ENCODE results near the gene RGL1. TPM values are rescaled to one million over a fixed set of nuclear protein-coding genes. Genes with fewer than 3 reads are reported as not detected.

Gene RGL1
- total RNA-seq, 1 experiment from 2014 or later, result 0.92 TPM

- ChIA-PET POLR2A (no interaction called here), CTCF (no interaction called here)
- TF ChIP-seq POLR2AphosphoS5 (IDR thresholded peaks at IDR 0.05; ENCODE audit: low read depth, low read length), result no peak
- no peak for TF ChIP-seq TCF7L2 (IDR thresholded peaks at IDR 0.05; ENCODE audit: low read depth, low read length)
- TF ChIP-seq, protein P1, sequence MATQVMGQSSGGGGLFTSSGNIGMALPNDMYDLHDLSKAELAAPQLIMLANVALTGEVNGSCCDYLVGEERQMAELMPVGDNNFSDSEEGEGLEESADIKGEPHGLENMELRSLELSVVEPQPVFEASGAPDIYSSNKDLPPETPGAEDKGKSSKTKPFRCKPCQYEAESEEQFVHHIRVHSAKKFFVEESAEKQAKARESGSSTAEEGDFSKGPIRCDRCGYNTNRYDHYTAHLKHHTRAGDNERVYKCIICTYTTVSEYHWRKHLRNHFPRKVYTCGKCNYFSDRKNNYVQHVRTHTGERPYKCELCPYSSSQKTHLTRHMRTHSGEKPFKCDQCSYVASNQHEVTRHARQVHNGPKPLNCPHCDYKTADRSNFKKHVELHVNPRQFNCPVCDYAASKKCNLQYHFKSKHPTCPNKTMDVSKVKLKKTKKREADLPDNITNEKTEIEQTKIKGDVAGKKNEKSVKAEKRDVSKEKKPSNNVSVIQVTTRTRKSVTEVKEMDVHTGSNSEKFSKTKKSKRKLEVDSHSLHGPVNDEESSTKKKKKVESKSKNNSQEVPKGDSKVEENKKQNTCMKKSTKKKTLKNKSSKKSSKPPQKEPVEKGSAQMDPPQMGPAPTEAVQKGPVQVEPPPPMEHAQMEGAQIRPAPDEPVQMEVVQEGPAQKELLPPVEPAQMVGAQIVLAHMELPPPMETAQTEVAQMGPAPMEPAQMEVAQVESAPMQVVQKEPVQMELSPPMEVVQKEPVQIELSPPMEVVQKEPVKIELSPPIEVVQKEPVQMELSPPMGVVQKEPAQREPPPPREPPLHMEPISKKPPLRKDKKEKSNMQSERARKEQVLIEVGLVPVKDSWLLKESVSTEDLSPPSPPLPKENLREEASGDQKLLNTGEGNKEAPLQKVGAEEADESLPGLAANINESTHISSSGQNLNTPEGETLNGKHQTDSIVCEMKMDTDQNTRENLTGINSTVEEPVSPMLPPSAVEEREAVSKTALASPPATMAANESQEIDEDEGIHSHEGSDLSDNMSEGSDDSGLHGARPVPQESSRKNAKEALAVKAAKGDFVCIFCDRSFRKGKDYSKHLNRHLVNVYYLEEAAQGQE (IDR thresholded peaks at IDR 0.05; ENCODE audit: insufficient read depth in 1 of 2, low read depth in 2 of 2, low read length in 1 of 2), result no peak
- TF ChIP-seq, protein P2, sequence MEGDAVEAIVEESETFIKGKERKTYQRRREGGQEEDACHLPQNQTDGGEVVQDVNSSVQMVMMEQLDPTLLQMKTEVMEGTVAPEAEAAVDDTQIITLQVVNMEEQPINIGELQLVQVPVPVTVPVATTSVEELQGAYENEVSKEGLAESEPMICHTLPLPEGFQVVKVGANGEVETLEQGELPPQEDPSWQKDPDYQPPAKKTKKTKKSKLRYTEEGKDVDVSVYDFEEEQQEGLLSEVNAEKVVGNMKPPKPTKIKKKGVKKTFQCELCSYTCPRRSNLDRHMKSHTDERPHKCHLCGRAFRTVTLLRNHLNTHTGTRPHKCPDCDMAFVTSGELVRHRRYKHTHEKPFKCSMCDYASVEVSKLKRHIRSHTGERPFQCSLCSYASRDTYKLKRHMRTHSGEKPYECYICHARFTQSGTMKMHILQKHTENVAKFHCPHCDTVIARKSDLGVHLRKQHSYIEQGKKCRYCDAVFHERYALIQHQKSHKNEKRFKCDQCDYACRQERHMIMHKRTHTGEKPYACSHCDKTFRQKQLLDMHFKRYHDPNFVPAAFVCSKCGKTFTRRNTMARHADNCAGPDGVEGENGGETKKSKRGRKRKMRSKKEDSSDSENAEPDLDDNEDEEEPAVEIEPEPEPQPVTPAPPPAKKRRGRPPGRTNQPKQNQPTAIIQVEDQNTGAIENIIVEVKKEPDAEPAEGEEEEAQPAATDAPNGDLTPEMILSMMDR (IDR thresholded peaks at IDR 0.05), result no peak
- TF ChIP-seq SIN3A (IDR thresholded peaks at IDR 0.05; ENCODE audit: borderline replicate concordance, insufficient read depth, low read depth, low read length), result no peak
- H3K4me1 ChIP-seq (ENCODE audit: control insufficient read depth, insufficient read depth, low read length), result no peaks in the 10 kb centered on the region
- no TSS peak for BruUV-seq (replicated peaks)
- in situ Hi-C loops (cut with HindIII; ENCODE audit: low pct_unique_long_range_greater_than_20kb, low sequenced_read_pairs) (no loop called here), intact Hi-C loops (cut with micrococcal nuclease; ENCODE audit: unreplicated experiment) (no loop called here)
- no peak overlapping the region for H3K4me3 ChIP-seq (ENCODE audit: low read depth in 2 of 2, low read length in 2 of 2)
- H3K27ac ChIP-seq (ENCODE audit: low read length), result no peak overlapping the region
- H3K27me3 ChIP-seq (ENCODE audit: control insufficient read depth, insufficient read depth, low read length), result no peaks in the 10 kb centered on the region
- ATAC-seq (no peak), DNase-seq (ENCODE audit: low read depth, low spot score) (no peak)
- no peaks in the 10 kb centered on the region for H3K36me3 ChIP-seq (ENCODE audit: control insufficient read depth, insufficient read depth, low read length)
- peaks cover 6% of the 10 kb centered on the region; the same call in 1 of the 2 replicates for H3K9me3 ChIP-seq (ENCODE audit: control insufficient read depth, insufficient read depth, low read depth, low read length)
Observed at GRCh38 chr1:183770816-183771128, 34.1 kb upstream of the RGL1 start.

- POLR2A ChIA-PET, result no interaction called here
- CTCF ChIA-PET, result no interaction called here
- TF ChIP-seq, protein P1 (IDR thresholded peaks at IDR 0.05; ENCODE audit: insufficient read depth in 1 of 2, low read depth in 2 of 2, low read length in 1 of 2), result no peak
- no peak for TF ChIP-seq SIN3A (IDR thresholded peaks at IDR 0.05; ENCODE audit: borderline replicate concordance, insufficient read depth, low read depth, low read length)
- TF ChIP-seq, protein P2 (IDR thresholded peaks at IDR 0.05), result no peak
- TF ChIP-seq POLR2AphosphoS5 (IDR thresholded peaks at IDR 0.05; ENCODE audit: low read depth, low read length), result no peak
- no peak for TF ChIP-seq TCF7L2 (IDR thresholded peaks at IDR 0.05; ENCODE audit: low read depth, low read length)
- H3K27me3 ChIP-seq (ENCODE audit: control insufficient read depth, insufficient read depth, low read length), result no peaks in the 10 kb centered on the region
- DNase-seq (ENCODE audit: low read depth, low spot score), result no peak
- no TSS peak for BruUV-seq (replicated peaks)
- no peak overlapping the region for H3K4me3 ChIP-seq (ENCODE audit: low read depth in 2 of 2, low read length in 2 of 2)
- H3K9me3 ChIP-seq (ENCODE audit: control insufficient read depth, insufficient read depth, low read depth, low read length), result peaks cover 6% of the 10 kb centered on the region; the same call in 1 of the 2 replicates
- no peaks in the 10 kb centered on the region for H3K4me1 ChIP-seq (ENCODE audit: control insufficient read depth, insufficient read depth, low read length)
- intact Hi-C loops (cut with micrococcal nuclease; ENCODE audit: unreplicated experiment), result no loop called here
- H3K36me3 ChIP-seq (ENCODE audit: control insufficient read depth, insufficient read depth, low read length), result no peaks in the 10 kb centered on the region
- no peak for ATAC-seq
- in situ Hi-C loops (cut with HindIII; ENCODE audit: low pct_unique_long_range_greater_than_20kb, low sequenced_read_pairs), result no loop called here
- H3K27ac ChIP-seq (ENCODE audit: low read length), result no peak overlapping the region
Observed at GRCh38 chr1:183773482-183774274, 31.2 kb upstream of the RGL1 start.
